Panc1 (cell line): ENCODE data around the gene PHKB. TPM values are rescaled to one million over a fixed set of nuclear protein-coding genes. Genes with fewer than 3 reads are reported as not detected.

ENCODE experiments used
- ATAC-seq: fragments of 200-7000 bp; cut with Tn5 transposase; 2 replicates; pipeline ENCODE4 v1.9.1; 2020; ENCODE audit warnings: mild to moderate bottlenecking, moderate library complexity
- BruUV-seq: library from RNA; stranded (reverse); fragments of 400-500 nt; replicated peaks from 2 replicates; lab custom pipeline; 2021; lab: Mats Ljungman, UMichigan
- CTCF ChIA-PET: fragments of 300-600 bp; sonication (Branson Sonifier 250); formaldehyde crosslinking; loops from one replicate; lab custom pipeline; 2022; ENCODE audit warnings: antibody characterized with exemption; lab: Charles Lee
- POLR2A ChIA-PET: fragments of 300-600 bp; sonication (Branson Sonifier 250); formaldehyde crosslinking; loops from one replicate; lab custom pipeline; 2022; ENCODE audit warnings: antibody characterized with exemption; lab: Charles Lee
- DNase-seq: peaks from one replicate; pipeline ENCODE4 v3.0.0-alpha.2; 2010; ENCODE audit warnings: low read depth, low spot score
- H3K27ac ChIP-seq: 2 replicates; pipeline ENCODE4 v1.5.1; 2011; ENCODE audit warnings: mild to moderate bottlenecking, low read length, inconsistent platforms
- H3K27me3 ChIP-seq: fragments of 200-500 bp; sonication (Bioruptor generic); 2 replicates; pipeline ENCODE4 v1.6.0; 2014; ENCODE audit warnings: low read length, inconsistent platforms; ENCODE audit not compliant: control insufficient read depth, insufficient read depth
- H3K36me3 ChIP-seq: fragments of 200-500 bp; sonication (Bioruptor generic); 2 replicates; pipeline ENCODE4 v1.5.1; 2014; ENCODE audit warnings: inconsistent platforms, mild to moderate bottlenecking, low read length, moderate library complexity; ENCODE audit not compliant: control insufficient read depth, insufficient read depth
- H3K4me1 ChIP-seq: 2 replicates; pipeline ENCODE4 v1.5.1; 2011; ENCODE audit warnings: inconsistent platforms, mild to moderate bottlenecking, low read length, moderate library complexity; ENCODE audit not compliant: control insufficient read depth, insufficient read depth
- H3K4me3 ChIP-seq, 2 experiments: 2 replicates each; pipeline ENCODE4 v1.5.1; 2011 to 2012; ENCODE audit warnings: low read depth in 2 of 2, low read length in 2 of 2, mild to moderate bottlenecking in 2 of 2, inconsistent platforms in 1 of 2, moderate library complexity in 1 of 2
- H3K9me3 ChIP-seq: fragments of 200-500 bp; sonication (Bioruptor generic); 2 replicates; pipeline ENCODE4 v1.5.1; 2014; ENCODE audit warnings: low read depth, mild to moderate bottlenecking, inconsistent platforms, low read length, moderate library complexity; ENCODE audit not compliant: control insufficient read depth, insufficient read depth
- POLR2AphosphoS5 ChIP-seq: IDR thresholded peaks from 2 replicates; pipeline ENCODE4 v1.6.1; 2012; ENCODE audit warnings: mild to moderate bottlenecking, low read depth, low read length, moderate library complexity
- SIN3A ChIP-seq: IDR thresholded peaks from 2 replicates; pipeline ENCODE4 v1.6.1; 2012; ENCODE audit warnings: low read depth, mild to moderate bottlenecking, low read length, moderate library complexity, borderline replicate concordance; ENCODE audit not compliant: insufficient read depth
- TCF7L2 ChIP-seq: IDR thresholded peaks from 2 replicates; pipeline ENCODE4 v1.6.1; 2011; ENCODE audit warnings: mild to moderate bottlenecking, low read depth, low read length, inconsistent platforms
- in situ Hi-C: cut with HindIII; loops from 2 replicates; pipeline ENCODE4 v1.10.0; 2016; ENCODE audit warnings: low sequenced_read_pairs, low pct_unique_long_range_greater_than_20kb
- intact Hi-C: fragments of 100-400 bp; cut with micrococcal nuclease; formaldehyde crosslinking; loops from one replicate; pipeline ENCODE4 v1.10.0; 2022; ENCODE audit not compliant: unreplicated experiment
- total RNA-seq: library from RNA; stranded (reverse); gene quantifications from one replicate; pipeline ENCODE4 v1.2.1, GENCODE V29; 2021; ENCODE audit not compliant: unreplicated experiment
- TF ChIP-seq, protein P1 (sequence below), 2 experiments: IDR thresholded peaks; 2 replicates each; pipeline ENCODE4 v1.6.1; 2011 to 2012; ENCODE audit warnings: low read depth in 2 of 2, control low read depth in 1 of 2, low read length in 1 of 2, mild to moderate bottlenecking in 1 of 2, moderate library complexity in 1 of 2; ENCODE audit not compliant: insufficient read depth in 1 of 2
- TF ChIP-seq, protein P2 (sequence below): fragments of 450-650 bp; IDR thresholded peaks from 2 replicates; pipeline ENCODE4 v1.5.1; 2017; ENCODE audit warnings: mild to moderate bottlenecking

PHKB gene
- total RNA-seq, 1 experiment from 2014 or later, result 29.5 TPM

DNA sequence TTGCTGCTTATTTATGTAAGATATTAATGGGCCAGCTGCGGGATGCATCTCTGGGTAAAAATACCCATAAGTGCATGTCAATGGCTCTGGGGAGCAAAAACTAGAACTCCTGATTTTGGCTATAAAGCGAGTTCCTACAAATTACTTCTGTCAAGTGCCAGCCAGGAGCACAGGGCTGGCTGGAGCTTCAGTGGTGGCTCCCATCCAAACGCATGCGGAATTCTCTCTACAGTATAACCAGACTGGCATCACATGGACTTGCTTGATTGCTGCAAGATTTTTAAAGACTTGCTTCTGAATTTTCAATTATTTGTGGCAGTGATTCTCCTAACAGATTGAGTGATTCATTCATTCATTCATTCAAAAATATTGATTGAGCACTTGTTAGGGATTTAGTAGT lies 260.9 kb downstream of the PHKB start:
- in situ Hi-C loops (no loop called here), intact Hi-C loops (no loop called here)
- BruUV-seq, result no TSS peak
- H3K4me3 ChIP-seq, result no peak overlapping the region
- H3K27ac ChIP-seq, result no peak overlapping the region
- no peaks in the 10 kb centered on the region for H3K9me3 ChIP-seq
- H3K4me1 ChIP-seq, result no peaks in the 10 kb centered on the region
- H3K27me3 ChIP-seq, result no peaks in the 10 kb centered on the region
- no peak for DNase-seq
- POLR2A ChIA-PET, result no interaction called here
- H3K36me3 ChIP-seq, result no peaks in the 10 kb centered on the region
- ATAC-seq, result no peak
- TF ChIP-seq POLR2AphosphoS5 (no peak), TCF7L2 (no peak), SIN3A (no peak)
- TF ChIP-seq, protein P1, sequence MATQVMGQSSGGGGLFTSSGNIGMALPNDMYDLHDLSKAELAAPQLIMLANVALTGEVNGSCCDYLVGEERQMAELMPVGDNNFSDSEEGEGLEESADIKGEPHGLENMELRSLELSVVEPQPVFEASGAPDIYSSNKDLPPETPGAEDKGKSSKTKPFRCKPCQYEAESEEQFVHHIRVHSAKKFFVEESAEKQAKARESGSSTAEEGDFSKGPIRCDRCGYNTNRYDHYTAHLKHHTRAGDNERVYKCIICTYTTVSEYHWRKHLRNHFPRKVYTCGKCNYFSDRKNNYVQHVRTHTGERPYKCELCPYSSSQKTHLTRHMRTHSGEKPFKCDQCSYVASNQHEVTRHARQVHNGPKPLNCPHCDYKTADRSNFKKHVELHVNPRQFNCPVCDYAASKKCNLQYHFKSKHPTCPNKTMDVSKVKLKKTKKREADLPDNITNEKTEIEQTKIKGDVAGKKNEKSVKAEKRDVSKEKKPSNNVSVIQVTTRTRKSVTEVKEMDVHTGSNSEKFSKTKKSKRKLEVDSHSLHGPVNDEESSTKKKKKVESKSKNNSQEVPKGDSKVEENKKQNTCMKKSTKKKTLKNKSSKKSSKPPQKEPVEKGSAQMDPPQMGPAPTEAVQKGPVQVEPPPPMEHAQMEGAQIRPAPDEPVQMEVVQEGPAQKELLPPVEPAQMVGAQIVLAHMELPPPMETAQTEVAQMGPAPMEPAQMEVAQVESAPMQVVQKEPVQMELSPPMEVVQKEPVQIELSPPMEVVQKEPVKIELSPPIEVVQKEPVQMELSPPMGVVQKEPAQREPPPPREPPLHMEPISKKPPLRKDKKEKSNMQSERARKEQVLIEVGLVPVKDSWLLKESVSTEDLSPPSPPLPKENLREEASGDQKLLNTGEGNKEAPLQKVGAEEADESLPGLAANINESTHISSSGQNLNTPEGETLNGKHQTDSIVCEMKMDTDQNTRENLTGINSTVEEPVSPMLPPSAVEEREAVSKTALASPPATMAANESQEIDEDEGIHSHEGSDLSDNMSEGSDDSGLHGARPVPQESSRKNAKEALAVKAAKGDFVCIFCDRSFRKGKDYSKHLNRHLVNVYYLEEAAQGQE (IDR thresholded peaks at IDR 0.05; ENCODE audit: insufficient read depth in 1 of 2, low read depth in 2 of 2, low read length in 1 of 2), result no peak
- TF ChIP-seq, protein P2, sequence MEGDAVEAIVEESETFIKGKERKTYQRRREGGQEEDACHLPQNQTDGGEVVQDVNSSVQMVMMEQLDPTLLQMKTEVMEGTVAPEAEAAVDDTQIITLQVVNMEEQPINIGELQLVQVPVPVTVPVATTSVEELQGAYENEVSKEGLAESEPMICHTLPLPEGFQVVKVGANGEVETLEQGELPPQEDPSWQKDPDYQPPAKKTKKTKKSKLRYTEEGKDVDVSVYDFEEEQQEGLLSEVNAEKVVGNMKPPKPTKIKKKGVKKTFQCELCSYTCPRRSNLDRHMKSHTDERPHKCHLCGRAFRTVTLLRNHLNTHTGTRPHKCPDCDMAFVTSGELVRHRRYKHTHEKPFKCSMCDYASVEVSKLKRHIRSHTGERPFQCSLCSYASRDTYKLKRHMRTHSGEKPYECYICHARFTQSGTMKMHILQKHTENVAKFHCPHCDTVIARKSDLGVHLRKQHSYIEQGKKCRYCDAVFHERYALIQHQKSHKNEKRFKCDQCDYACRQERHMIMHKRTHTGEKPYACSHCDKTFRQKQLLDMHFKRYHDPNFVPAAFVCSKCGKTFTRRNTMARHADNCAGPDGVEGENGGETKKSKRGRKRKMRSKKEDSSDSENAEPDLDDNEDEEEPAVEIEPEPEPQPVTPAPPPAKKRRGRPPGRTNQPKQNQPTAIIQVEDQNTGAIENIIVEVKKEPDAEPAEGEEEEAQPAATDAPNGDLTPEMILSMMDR, result no peak
- CTCF ChIA-PET, result no interaction called here

DNA sequence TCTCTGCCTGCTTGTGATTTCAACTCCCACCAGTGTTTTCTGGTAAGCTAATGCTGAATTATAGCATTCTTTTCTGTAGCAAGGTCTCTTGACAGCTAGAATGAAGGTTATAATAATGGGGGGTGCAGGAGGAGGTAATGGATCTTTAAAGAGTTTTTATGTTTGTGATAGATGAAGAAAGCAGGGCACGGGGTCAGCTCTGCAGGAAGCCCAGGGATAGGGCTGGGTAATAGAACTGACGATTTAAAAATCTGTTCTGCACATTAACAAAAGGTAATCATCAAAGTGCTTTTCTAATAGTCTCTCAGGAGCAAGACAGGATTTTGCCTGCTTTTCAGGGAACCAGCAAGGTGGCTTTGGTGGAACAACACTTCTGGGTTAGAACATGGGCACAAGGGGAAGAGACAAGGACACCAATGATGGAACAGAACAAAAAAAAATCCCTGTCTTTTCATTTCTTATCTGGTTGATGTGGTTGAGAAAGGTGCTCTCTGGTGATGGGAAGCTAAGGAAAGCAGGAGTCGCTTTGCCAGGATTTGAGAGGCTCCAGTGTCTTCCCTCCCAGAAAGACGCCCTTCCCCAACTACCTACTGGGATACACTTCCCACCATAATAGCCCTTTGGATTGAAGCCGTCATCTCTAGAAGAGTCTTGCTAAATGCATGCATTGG lies 263.1 kb downstream of the PHKB start:
- Histone ChIP-seq H3K36me3 (no peaks in the 10 kb centered on the region), H3K27me3 (no peaks in the 10 kb centered on the region), H3K9me3 (no peaks in the 10 kb centered on the region), H3K4me1 (no peaks in the 10 kb centered on the region), H3K27ac (no peak overlapping the region), H3K4me3 (no peak overlapping the region)
- ATAC-seq (no peak), DNase-seq (no peak)
- CTCF ChIA-PET, result no interaction called here
- POLR2A ChIA-PET, result no interaction called here
- TF ChIP-seq, protein P1 (IDR thresholded peaks at IDR 0.05; ENCODE audit: insufficient read depth in 1 of 2, low read depth in 2 of 2, low read length in 1 of 2), result no peak
- TF ChIP-seq POLR2AphosphoS5, result no peak
- TF ChIP-seq, protein P2, result no peak
- TF ChIP-seq TCF7L2, result no peak
- no peak for TF ChIP-seq SIN3A
- BruUV-seq, result no TSS peak
- in situ Hi-C loops, result no loop called here
- intact Hi-C loops, result no loop called here
